Measurements from ENCODE around the gene SERPING1. TPM values are rescaled to one million over a fixed set of nuclear protein-coding genes. Genes with fewer than 3 reads are reported as not detected.

The SERPING1 gene
- total RNA-seq, 4 donors from 2014 or later, result 65.7 to 143 (median 102) TPM

GRCh38 chr11:57584341-57584740, 13.1 kb upstream of the SERPING1 start:
- H3K27ac ChIP-seq, result no peak overlapping the region
- no peaks in the 10 kb centered on the region for H3K36me3 ChIP-seq
- no peaks in the 10 kb centered on the region for H3K9me3 ChIP-seq
- in situ Hi-C loops (cut with MboI; ENCODE audit: low pct_ligation_motif_present in 1 of 4, low pct_unique_long_range_greater_than_20kb in 1 of 4, low sequenced_read_pairs in 3 of 4) (no loop called here), intact Hi-C loops (cut with DNase I; ENCODE audit: low total_unique reads) (no loop called here)
- H3K4me3 ChIP-seq, result no peak overlapping the region
- no peak for TF ChIP-seq POLR2A (IDR thresholded peaks at IDR 0.05)
- no peak for TF ChIP-seq EP300 (IDR thresholded peaks at IDR 0.05; ENCODE audit: low read depth)
- TF ChIP-seq CTCF (IDR thresholded peaks at IDR 0.05), result no peak
- TF ChIP-seq POLR2AphosphoS5 (IDR thresholded peaks at IDR 0.05), result no peak
- no peak for DNase-seq
- H3K4me1 ChIP-seq, result no peaks in the 10 kb centered on the region
- no peaks in the 10 kb centered on the region for H3K27me3 ChIP-seq
- WGBS, 2 donors (ENCODE audit: low coverage in 1 of 2), result 87 to 89% methylated on average over 8 to 9 of the region's 9 CpGs

- no peaks in the 10 kb centered on the region for H3K36me3 ChIP-seq
- H3K27me3 ChIP-seq, result no peaks in the 10 kb centered on the region
- H3K9me3 ChIP-seq, result no peaks in the 10 kb centered on the region
- H3K27ac ChIP-seq, result no peak overlapping the region
- no peaks in the 10 kb centered on the region for H3K4me1 ChIP-seq
- no peak for DNase-seq
- no peak overlapping the region for H3K4me3 ChIP-seq
- in situ Hi-C loops (cut with MboI; ENCODE audit: low pct_ligation_motif_present in 1 of 4, low pct_unique_long_range_greater_than_20kb in 1 of 4, low sequenced_read_pairs in 3 of 4), result no loop called here
- intact Hi-C loops (cut with DNase I; ENCODE audit: low total_unique reads), result no loop called here
- TF ChIP-seq EP300 (IDR thresholded peaks at IDR 0.05; ENCODE audit: low read depth) (no peak), POLR2AphosphoS5 (IDR thresholded peaks at IDR 0.05) (no peak), POLR2A (IDR thresholded peaks at IDR 0.05) (no peak), CTCF (IDR thresholded peaks at IDR 0.05) (no peak)
Observed at GRCh38 chr11:57585301-57585700, 12.2 kb upstream of the SERPING1 start.

- no peaks in the 10 kb centered on the region for H3K4me1 ChIP-seq
- intact Hi-C loops (cut with DNase I; ENCODE audit: low total_unique reads), result no loop called here
- TF ChIP-seq POLR2A (IDR thresholded peaks at IDR 0.05), result no peak
- no peak for TF ChIP-seq CTCF (IDR thresholded peaks at IDR 0.05)
- no peak for TF ChIP-seq EP300 (IDR thresholded peaks at IDR 0.05; ENCODE audit: low read depth)
- no peak for TF ChIP-seq POLR2AphosphoS5 (IDR thresholded peaks at IDR 0.05)
- no peak for DNase-seq
- in situ Hi-C loops (cut with MboI; ENCODE audit: low pct_ligation_motif_present in 1 of 4, low pct_unique_long_range_greater_than_20kb in 1 of 4, low sequenced_read_pairs in 3 of 4), result no loop called here
- WGBS, 2 donors (ENCODE audit: low coverage in 1 of 2), result 30 to 53% methylated on average over 2 of the region's 2 CpGs
- no peaks in the 10 kb centered on the region for H3K9me3 ChIP-seq
- no peak overlapping the region for H3K27ac ChIP-seq
- no peak overlapping the region for H3K4me3 ChIP-seq
- H3K36me3 ChIP-seq, result no peaks in the 10 kb centered on the region
- H3K27me3 ChIP-seq, result no peaks in the 10 kb centered on the region
Observed at GRCh38 chr11:57586711-57587245, 10.7 kb upstream of the SERPING1 start.

- intact Hi-C loops (cut with DNase I; ENCODE audit: low total_unique reads), result no loop called here
- no peak for DNase-seq
- H3K27ac ChIP-seq, result no peak overlapping the region
- in situ Hi-C loops (cut with MboI; ENCODE audit: low pct_ligation_motif_present in 1 of 4, low pct_unique_long_range_greater_than_20kb in 1 of 4, low sequenced_read_pairs in 3 of 4), result no loop called here
- H3K27me3 ChIP-seq, result no peaks in the 10 kb centered on the region
- no peaks in the 10 kb centered on the region for H3K9me3 ChIP-seq
- H3K4me1 ChIP-seq, result no peaks in the 10 kb centered on the region
- H3K36me3 ChIP-seq, result no peaks in the 10 kb centered on the region
- WGBS, 2 donors (ENCODE audit: low coverage in 1 of 2), result 80 to 87% methylated on average over 2 to 3 of the region's 3 CpGs
- H3K4me3 ChIP-seq, result no peak overlapping the region
- TF ChIP-seq CTCF (IDR thresholded peaks at IDR 0.05) (no peak), POLR2AphosphoS5 (IDR thresholded peaks at IDR 0.05) (no peak), EP300 (IDR thresholded peaks at IDR 0.05; ENCODE audit: low read depth) (no peak), POLR2A (IDR thresholded peaks at IDR 0.05) (no peak)
Observed at GRCh38 chr11:57588046-57588710, 9.3 kb upstream of the SERPING1 start.
